PC-9 (cell line): ENCODE results near the gene PPARA. TPM values are rescaled to one million over a fixed set of nuclear protein-coding genes. Genes with fewer than 3 reads are reported as not detected.

Experiments
- BruUV-seq: library from RNA; stranded (reverse); fragments of 400-500 nt; replicated peaks from 2 replicates; lab custom pipeline; 2021; lab: Mats Ljungman, UMichigan
- CTCF ChIA-PET: fragments of 300-600 bp; sonication (Branson Sonifier 250); formaldehyde crosslinking; loops from one replicate; lab custom pipeline; 2022; ENCODE audit warnings: antibody characterized with exemption; lab: Charles Lee
- POLR2A ChIA-PET: fragments of 300-600 bp; sonication (Branson Sonifier 250); formaldehyde crosslinking; loops from one replicate; lab custom pipeline; 2022; ENCODE audit warnings: antibody characterized with exemption; ENCODE audit not compliant: unreplicated experiment; lab: Charles Lee
- DNase-seq, 2 experiments: peaks; one replicate each; pipeline versions ENCODE4 v3.0.0 to v3.0.0-alpha.2; 2015 to 2022; ENCODE audit warnings: mixed read lengths in 1 of 2
- H2AFZ ChIP-seq: fragments of 200-600 bp; sonication (generic); 2 replicates; pipeline ENCODE4 v1.8.1; 2017; ENCODE audit warnings: antibody characterized with exemption
- H3F3A ChIP-seq: fragments of 200-600 bp; sonication (generic); 2 replicates; pipeline ENCODE4 v1.8.1; 2017; ENCODE audit warnings: antibody characterized with exemption, mild to moderate bottlenecking, low read depth; ENCODE audit not compliant: insufficient read depth
- H3K27ac ChIP-seq: fragments of 200-600 bp; sonication (generic); 2 replicates; pipeline ENCODE4 v1.6.1; 2016; ENCODE audit warnings: mixed run types
- H3K27me3 ChIP-seq: fragments of 200-600 bp; sonication (generic); 2 replicates; pipeline ENCODE4 v1.6.1; 2016; ENCODE audit warnings: low read depth, mixed run types; ENCODE audit not compliant: insufficient read depth
- H3K36me3 ChIP-seq: fragments of 200-600 bp; sonication (generic); 2 replicates; pipeline ENCODE4 v1.6.1; 2016; ENCODE audit warnings: low read depth, mixed run types
- H3K4me1 ChIP-seq: fragments of 200-600 bp; sonication (generic); replicated peaks from 2 replicates; pipeline ENCODE4 v1.6.1; 2016; ENCODE audit warnings: mixed run types; ENCODE audit not compliant: insufficient read depth
- H3K4me2 ChIP-seq: fragments of 200-600 bp; sonication (generic); 2 replicates; pipeline ENCODE4 v1.6.1; 2017; ENCODE audit warnings: mixed run types
- H3K4me3 ChIP-seq: fragments of 200-600 bp; sonication (generic); 2 replicates; pipeline ENCODE4 v1.6.1; 2016; ENCODE audit warnings: mixed run types
- H3K79me2 ChIP-seq: fragments of 200-600 bp; sonication (generic); 2 replicates; pipeline ENCODE4 v1.6.1; 2017; ENCODE audit warnings: low read depth, mixed run types
- H3K9me2 ChIP-seq: fragments of 200-600 bp; sonication (generic); 2 replicates; pipeline ENCODE4 v1.8.1; 2017; ENCODE audit warnings: mild to moderate bottlenecking; ENCODE audit not compliant: insufficient read depth
- H3K9me3 ChIP-seq: fragments of 200-600 bp; sonication (generic); 2 replicates; pipeline ENCODE4 v1.8.1; 2016; ENCODE audit warnings: low read depth; ENCODE audit not compliant: insufficient read depth
- H4K20me1 ChIP-seq: fragments of 200-600 bp; sonication (generic); 2 replicates; pipeline ENCODE4 v1.8.1; 2017; ENCODE audit not compliant: insufficient read depth
- EZH2 ChIP-seq: fragments of 200-600 bp; sonication (generic); IDR thresholded peaks from 2 replicates; pipeline ENCODE4 v1.8.0; 2017; ENCODE audit warnings: antibody characterized with exemption, low read depth
- intact Hi-C: fragments of 100-400 bp; cut with micrococcal nuclease; formaldehyde crosslinking; loops from one replicate; pipeline ENCODE4 v1.10.0; 2022; ENCODE audit not compliant: unreplicated experiment
- total RNA-seq: library from RNA; stranded (reverse); gene quantifications from 2 replicates; pipeline ENCODE4 v1.2.3, GENCODE V29; 2021
- TF ChIP-seq, protein P1 (sequence below): fragments of 200-600 bp; sonication (generic); conservative IDR thresholded peaks from 2 replicates; pipeline ENCODE4 v1.6.1; 2017; ENCODE audit warnings: mixed run types, antibody characterized with exemption, mild to moderate bottlenecking, moderate library complexity

PPARA gene
- total RNA-seq, 1 experiment from 2014 or later = 43.9 TPM

DNA sequence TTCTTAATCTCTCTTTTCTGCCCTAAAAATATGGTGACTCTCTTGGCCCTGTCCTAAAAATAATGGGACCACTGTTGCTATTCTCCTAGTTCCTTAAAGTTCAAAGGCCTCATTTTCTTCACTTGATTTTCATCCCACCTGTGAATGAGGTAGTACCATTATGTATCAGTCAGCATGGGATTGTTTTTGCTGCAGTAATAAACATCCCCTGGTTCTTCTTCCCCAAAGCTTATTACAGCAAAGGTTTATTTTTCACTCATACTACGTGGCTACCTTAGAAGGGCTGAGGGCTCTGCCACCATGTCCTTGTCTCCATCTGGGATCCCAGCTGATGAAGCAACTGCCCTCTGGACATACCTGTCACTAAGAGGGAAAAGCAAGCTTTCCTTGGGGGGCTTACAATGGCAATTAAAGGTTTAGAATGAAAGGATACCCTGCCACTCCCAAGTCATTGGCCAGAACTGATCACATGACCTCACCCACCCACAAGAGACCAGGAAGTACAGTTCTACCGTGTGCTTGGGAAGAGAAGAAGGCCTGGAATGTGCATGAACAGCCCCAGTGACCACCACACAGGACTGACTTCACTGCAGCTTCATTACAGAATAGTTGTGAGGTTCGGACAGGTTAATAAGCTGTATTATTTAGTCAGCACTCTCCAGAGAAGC is 125.3 kb downstream of the PPARA start:
- H3K79me2 ChIP-seq = no peaks in the 10 kb centered on the region
- H2AFZ ChIP-seq = no peak overlapping the region
- H4K20me1 ChIP-seq = no peaks in the 10 kb centered on the region
- H3K36me3 ChIP-seq = peaks cover 8% of the 10 kb centered on the region; the same call in 1 of the 2 replicates
- no peak for DNase-seq
- intact Hi-C loops = no loop called here
- no peaks in the 10 kb centered on the region for H3K27me3 ChIP-seq
- H3K27ac ChIP-seq = no peak overlapping the region
- H3F3A ChIP-seq = no peaks in the 10 kb centered on the region
- BruUV-seq = no TSS peak
- no peaks in the 10 kb centered on the region for H3K9me2 ChIP-seq
- TF ChIP-seq, protein P1, sequence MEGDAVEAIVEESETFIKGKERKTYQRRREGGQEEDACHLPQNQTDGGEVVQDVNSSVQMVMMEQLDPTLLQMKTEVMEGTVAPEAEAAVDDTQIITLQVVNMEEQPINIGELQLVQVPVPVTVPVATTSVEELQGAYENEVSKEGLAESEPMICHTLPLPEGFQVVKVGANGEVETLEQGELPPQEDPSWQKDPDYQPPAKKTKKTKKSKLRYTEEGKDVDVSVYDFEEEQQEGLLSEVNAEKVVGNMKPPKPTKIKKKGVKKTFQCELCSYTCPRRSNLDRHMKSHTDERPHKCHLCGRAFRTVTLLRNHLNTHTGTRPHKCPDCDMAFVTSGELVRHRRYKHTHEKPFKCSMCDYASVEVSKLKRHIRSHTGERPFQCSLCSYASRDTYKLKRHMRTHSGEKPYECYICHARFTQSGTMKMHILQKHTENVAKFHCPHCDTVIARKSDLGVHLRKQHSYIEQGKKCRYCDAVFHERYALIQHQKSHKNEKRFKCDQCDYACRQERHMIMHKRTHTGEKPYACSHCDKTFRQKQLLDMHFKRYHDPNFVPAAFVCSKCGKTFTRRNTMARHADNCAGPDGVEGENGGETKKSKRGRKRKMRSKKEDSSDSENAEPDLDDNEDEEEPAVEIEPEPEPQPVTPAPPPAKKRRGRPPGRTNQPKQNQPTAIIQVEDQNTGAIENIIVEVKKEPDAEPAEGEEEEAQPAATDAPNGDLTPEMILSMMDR = no peak
- TF ChIP-seq EZH2 = no peak
- CTCF ChIA-PET = no interaction called here
- no peaks in the 10 kb centered on the region for H3K4me1 ChIP-seq
- no peak overlapping the region for H3K4me3 ChIP-seq
- no peak overlapping the region for H3K4me2 ChIP-seq
- H3K9me3 ChIP-seq = no peaks in the 10 kb centered on the region
- POLR2A ChIA-PET = interaction anchor here (0.7 kb wide), 1 partner anchor 83 kb away, joined by 3 read pairs; no protein-coding TSS in a partner anchor

DNA sequence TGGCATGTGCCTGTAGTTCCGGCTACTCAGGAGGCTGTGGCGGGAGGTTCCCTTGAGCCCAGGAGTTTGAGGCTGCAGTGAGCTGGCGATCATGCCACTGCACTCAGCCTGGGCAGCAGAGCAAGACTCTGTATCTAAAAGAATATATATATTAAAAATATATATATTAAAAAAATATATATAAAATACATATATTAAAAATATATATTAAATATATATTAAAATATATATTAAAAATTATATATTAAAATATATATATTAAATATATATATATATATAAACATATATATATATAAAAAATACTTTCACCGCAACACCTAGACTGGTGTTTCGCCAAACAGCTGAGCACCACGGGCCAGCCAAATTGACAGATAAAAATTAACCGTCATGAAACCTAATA is 126.2 kb downstream of the PPARA start:
- peaks cover 8% of the 10 kb centered on the region; the same call in 1 of the 2 replicates for H3K36me3 ChIP-seq
- H3K9me2 ChIP-seq = no peaks in the 10 kb centered on the region
- no peak for TF ChIP-seq EZH2
- TF ChIP-seq, protein P1 = no peak
- no peaks in the 10 kb centered on the region for H3F3A ChIP-seq
- no peaks in the 10 kb centered on the region for H3K4me1 ChIP-seq
- no peak for DNase-seq
- H2AFZ ChIP-seq = no peak overlapping the region
- H3K79me2 ChIP-seq = no peaks in the 10 kb centered on the region
- H3K4me3 ChIP-seq = no peak overlapping the region
- H3K4me2 ChIP-seq = no peak overlapping the region
- no peaks in the 10 kb centered on the region for H3K27me3 ChIP-seq
- no peaks in the 10 kb centered on the region for H3K9me3 ChIP-seq
- POLR2A ChIA-PET = interaction anchor here (0.7 kb wide), 1 partner anchor 82 kb away, joined by 3 read pairs; no protein-coding TSS in a partner anchor
- H3K27ac ChIP-seq = no peak overlapping the region
- no TSS peak for BruUV-seq
- intact Hi-C loops = no loop called here
- no peaks in the 10 kb centered on the region for H4K20me1 ChIP-seq
- CTCF ChIA-PET = no interaction called here

DNA sequence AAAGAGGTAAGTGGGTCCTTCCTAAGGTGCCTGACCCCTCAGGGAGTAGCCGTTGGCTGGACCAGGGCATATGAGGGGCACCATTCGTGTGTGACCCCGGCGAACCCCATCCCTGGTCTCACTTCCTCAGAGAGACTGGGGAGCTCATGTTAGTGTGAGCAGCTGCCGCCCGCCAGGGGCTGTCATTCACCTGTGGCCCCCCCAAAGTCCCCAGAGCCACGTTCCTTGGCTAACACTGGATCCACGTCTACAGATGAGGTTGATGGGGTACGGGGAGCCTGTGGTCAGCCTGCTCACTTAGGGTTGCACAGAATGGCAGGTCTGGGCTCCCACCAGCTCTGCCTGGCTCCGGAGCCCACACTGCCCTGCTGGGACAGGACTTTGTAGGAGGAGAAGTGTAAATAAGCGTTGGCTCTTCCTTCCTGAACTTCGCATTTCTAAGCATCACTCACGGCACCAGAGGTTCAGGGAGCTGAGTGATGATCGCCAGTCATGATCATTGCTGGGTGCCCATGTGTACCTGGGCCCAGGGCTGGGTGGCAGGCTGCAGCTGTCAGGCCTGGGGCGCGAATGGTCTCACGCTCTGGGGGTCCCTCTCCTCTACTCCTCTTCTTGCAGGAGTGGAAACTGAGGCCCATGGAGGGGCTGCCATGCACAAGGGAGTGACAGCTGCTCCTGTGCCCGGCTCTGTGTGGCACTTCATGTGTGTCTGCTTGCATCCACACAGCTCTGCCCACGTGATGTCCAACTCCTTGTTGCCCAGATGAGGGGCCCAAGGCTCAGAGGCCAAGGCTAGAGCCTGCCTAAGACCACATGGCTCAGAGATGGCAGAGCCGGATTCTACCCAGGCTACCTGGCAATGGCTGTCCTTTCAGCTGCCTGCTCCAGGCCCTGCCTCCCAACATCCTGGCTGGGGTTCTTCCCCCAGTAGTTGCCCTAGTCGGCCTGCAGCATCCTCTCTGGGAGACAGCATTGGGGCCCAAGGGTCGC is 128.6 kb downstream of the PPARA start:
- Histone ChIP-seq H3K4me3 (no peak overlapping the region), H3K9me3 (no peaks in the 10 kb centered on the region), H3K36me3 (peaks cover 9% of the 10 kb centered on the region; the same call in 1 of the 2 replicates), H3K79me2 (no peaks in the 10 kb centered on the region), H3K4me1 (no peaks in the 10 kb centered on the region), H3F3A (no peaks in the 10 kb centered on the region), H3K9me2 (no peaks in the 10 kb centered on the region), H3K27me3 (no peaks in the 10 kb centered on the region), H3K4me2 (no peak overlapping the region), H3K27ac (no peak overlapping the region), H2AFZ (no peak overlapping the region), H4K20me1 (no peaks in the 10 kb centered on the region)
- no TSS peak for BruUV-seq
- POLR2A ChIA-PET = no interaction called here
- intact Hi-C loops = no loop called here
- no peak for DNase-seq
- TF ChIP-seq, protein P1 = no peak
- TF ChIP-seq EZH2 = no peak
- CTCF ChIA-PET = no interaction called here
